HUDEP-2 (cell line): ENCODE results near the gene RET.

Experiments
- DNase-seq, 76 experiments: peaks; one replicate each; lab custom pipeline; 2025; ENCODE audit not compliant: unreplicated experiment in 76 of 76; lab: John Stamatoyannopoulos, UW

The RET gene

DNA sequence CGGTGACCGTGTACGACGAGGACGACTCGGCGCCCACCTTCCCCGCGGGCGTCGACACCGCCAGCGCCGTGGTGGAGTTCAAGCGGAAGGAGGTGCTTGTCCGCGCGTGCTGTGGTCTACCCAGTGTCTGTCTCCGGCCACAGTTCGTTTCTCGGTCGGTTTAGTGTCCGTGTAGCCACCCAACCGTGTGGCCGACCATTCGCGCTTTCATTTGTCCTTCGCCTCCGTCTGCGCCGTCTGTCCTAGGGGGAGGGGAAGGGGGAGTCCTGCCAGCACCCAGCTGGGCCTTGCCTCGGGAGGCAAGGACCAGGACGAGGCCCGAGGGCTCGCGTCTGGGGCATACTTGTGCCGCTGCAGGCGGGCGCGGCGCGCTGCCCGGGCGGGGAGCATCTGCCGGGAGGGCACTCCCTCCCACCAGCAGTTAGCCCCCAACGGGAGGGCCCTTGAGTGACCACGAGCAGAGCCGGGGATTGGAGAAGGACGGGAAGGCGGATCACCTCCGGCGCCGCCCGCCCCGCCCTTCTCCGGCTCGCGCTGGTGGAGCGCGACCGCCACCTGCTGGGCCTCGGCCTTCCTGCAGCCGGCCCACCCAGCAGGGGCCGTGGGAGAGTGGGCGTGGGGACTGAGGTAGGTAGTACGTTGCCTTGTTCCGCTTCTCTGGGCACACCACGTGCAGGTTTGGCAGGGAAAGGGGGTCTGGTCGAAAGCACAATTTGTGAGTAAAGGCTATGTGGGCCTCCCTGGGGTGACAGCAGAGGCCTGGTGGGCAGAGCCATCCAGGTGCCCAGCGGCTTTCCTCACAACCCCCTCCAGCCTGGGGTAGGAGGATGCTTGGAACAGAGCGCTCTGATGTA is 28.5 kb downstream of the RET start:
- peak in 53 of 76 experiments; percentile 0 to 67 (median 30) for DNase-seq

DNA sequence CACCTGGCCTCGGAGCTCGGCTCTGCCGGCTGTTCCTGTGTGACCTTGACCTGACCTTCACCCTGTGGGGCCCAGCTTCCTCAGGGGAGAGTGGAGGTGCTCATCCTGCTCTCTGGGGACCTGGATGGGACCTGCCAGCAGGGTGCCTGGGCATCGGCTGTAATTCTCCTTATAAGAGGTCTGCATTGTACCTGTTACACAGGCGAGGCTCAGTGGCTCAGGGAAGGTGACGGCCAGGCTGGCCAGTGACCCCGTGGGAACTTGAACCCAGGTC is 29.0 kb downstream of the RET start:
- DNase-seq: no peak

DNA sequence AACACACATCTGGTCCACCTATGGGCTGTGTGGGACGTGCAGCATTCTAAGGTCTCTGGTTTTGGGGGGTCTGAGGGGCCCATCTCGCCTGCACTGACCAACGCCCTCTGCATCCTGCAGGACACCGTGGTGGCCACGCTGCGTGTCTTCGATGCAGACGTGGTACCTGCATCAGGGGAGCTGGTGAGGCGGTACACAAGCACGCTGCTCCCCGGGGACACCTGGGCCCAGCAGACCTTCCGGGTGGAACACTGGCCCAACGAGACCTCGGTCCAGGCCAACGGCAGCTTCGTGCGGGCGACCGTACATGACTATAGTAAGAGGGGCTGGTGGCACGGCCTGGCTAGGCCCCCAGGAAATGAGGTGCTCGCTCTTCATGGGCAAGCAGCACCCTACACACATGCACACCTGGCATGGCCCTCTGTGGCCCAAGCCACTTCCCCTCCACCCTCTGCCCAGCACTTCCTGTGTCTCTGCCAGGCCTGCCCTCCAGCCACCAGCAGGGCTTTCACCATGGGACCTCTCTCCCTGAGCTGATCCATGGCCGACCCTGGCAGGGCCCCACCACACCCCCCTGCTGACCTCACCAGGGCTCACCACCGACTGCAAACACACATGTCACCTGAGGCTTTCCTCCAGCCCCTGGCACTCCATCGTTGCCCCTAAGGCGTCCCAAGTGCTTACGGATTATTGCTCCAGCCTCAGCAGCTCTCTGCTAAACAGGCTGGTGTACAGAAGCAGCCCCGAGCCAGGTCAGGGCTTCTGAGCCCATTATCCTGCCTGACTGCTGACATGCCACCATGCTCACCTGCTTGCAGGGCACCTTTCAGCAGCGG is 29.6 kb downstream of the RET start:
- DNase-seq: no peak

DNA sequence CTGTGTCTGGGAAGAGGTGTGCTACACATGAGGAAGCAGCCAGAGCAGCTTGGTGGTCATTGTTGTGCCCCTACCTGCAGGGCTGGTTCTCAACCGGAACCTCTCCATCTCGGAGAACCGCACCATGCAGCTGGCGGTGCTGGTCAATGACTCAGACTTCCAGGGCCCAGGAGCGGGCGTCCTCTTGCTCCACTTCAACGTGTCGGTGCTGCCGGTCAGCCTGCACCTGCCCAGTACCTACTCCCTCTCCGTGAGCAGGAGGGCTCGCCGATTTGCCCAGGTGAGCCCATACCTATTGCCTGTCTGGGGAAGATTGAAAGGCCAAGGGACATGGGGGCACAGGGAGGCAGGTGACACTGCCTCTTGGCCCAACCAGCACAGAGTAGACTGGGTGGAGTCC is 32.1 kb downstream of the RET start:
- DNase-seq: no peak

DNA sequence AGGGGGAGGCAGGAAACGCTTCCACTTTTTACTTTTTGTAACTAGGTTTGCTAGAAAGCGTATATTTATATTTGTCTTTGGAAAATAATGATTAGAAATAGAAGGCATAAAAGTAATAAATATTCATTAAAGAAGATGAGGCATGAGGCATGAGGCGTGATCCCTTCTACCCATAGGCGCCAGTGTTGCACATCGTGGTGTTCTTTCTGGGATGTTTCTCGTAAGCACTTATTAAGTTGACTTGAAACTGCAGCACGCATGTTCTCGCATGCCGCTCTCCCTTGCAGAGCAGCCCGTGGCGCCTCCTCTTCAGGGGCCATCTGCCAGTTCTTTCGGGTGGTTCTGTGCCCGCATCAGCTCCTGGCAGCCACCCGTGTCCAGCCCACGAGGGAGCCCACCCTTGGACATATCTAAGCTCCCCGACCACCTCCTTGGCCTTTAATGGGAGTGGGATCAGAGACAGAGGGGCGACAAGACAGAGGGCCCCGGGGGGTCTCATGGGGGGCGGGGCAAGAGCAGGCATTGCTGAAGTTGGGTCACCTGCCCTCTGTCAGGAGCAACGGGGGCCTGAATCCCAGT is 32.9 kb downstream of the RET start:
- no peak for DNase-seq

DNA sequence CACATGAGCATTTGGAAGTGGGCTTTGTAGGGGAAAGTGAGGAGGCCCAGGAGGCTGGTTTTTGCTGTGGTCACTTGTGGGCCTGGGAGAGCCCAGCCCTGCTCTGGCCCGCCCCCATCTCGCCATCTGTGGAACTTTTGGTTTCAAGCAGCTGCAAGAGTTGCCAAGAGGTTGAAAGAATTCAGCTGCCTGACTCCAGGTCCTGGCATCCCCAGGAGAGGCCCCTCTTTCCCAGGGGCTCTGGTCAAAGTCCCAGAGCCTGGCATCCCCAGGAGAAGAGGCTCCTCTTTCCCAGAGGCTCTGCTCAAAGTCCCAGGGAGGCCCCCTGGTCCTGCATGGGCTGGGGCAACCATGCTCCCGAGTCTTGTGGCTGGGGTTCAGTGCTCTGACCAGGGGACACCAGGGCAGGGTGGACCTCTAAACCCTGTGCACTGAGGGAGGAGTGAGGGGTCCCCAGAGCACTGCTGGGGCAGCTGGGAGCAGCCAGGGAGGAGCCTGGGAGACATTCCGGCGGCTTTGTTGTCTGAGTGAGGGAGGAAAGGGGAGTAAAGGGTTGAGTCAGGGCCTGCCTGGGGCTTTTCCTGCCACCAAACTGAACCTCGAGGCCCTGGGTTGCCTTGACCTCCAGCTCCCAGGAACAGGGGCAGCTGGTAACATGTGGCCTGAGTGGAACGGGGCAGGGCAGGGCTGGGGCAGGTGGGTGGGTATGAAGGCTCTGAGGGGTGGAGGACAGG is 33.6 kb downstream of the RET start:
- no peak for DNase-seq

DNA sequence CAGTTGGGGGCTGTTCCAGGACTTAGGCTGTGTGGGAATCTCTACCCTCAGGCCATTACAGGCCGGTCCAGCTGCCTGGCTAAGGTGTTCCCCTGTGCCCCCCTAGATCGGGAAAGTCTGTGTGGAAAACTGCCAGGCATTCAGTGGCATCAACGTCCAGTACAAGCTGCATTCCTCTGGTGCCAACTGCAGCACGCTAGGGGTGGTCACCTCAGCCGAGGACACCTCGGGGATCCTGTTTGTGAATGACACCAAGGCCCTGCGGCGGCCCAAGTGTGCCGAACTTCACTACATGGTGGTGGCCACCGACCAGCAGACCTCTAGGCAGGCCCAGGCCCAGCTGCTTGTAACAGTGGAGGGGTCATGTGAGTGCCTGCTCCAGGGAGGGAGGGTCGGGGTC is 34.2 kb downstream of the RET start:
- no peak for DNase-seq

DNA sequence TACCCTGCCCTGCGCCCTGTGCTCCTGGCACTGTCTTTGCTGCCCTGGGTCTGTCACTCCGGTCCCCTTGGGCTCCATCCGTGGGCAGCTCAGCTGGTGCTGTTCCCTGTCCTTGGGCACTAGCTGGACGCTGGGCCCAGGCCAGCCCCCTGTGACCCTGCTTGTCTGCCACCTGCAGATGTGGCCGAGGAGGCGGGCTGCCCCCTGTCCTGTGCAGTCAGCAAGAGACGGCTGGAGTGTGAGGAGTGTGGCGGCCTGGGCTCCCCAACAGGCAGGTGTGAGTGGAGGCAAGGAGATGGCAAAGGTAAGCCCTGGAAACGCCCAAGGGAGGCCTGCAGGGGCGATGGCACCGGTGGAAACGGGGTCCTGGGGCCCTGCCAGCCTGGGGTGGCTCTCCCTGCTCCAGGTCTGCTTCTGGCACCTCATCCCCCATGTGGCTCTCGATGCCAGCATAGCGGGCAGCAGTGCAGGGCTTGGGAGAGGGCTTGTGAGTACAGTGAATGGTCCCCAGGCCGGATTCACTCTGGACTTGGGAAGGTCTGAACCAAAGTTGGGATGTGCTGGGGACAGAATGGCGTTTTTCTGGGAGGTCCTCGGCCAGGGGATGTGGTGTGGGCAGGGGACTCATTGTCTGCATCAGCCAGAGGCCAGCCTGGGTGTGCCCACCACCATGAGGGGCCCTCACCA is 35.2 kb downstream of the RET start:
- no peak for DNase-seq

DNA sequence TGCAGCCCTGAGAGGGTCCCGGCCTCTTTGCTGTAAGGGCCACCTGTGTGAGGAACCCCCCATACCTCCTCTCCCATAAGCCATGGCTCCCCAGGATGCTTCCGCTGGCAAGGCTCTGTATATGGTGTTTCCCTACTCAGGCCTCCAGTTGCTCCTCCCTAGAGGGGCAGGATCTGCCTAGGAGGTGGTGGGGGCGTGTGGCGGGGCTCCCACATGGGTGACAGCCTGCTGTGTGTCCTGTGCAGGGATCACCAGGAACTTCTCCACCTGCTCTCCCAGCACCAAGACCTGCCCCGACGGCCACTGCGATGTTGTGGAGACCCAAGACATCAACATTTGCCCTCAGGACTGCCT is 35.7 kb downstream of the RET start:
- no peak for DNase-seq

DNA sequence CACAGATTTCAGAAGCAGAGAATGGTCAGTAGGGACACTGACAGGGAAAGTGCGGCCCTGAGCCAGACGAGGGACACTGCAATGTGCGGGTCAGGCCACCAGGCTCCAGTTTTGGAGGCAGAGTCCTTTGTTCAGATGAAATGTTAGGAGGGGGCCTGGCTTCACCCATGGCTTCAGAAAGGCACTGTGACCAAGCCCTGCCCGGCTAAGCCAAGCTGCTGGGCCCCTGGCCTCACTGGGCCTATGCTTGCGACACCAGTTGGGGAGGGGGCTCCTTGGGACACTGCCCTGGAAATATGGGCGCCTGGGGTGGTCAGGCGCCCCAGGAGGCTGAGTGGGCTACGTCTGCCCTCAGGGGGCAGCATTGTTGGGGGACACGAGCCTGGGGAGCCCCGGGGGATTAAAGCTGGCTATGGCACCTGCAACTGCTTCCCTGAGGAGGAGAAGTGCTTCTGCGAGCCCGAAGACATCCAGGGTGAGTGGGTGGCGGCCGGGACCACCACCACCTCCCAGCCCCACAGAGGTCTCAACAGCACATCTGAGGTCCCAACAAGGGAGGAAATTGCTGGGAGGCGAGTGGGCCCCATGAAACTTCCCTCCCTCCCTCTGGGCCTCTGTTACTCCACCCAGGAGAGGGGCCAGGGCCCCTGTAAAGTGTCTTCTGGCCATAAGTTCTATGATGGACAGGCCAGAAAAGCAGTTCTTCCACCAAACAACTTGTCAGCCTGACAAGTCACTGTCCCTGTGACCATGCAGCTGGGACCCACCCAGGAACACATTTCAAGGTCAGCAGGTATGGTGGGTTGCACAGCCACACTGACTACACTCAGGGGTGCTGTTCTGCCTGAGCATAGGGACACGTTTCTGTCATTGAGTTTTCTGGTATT is 36.6 kb downstream of the RET start:
- DNase-seq: no peak

DNA sequence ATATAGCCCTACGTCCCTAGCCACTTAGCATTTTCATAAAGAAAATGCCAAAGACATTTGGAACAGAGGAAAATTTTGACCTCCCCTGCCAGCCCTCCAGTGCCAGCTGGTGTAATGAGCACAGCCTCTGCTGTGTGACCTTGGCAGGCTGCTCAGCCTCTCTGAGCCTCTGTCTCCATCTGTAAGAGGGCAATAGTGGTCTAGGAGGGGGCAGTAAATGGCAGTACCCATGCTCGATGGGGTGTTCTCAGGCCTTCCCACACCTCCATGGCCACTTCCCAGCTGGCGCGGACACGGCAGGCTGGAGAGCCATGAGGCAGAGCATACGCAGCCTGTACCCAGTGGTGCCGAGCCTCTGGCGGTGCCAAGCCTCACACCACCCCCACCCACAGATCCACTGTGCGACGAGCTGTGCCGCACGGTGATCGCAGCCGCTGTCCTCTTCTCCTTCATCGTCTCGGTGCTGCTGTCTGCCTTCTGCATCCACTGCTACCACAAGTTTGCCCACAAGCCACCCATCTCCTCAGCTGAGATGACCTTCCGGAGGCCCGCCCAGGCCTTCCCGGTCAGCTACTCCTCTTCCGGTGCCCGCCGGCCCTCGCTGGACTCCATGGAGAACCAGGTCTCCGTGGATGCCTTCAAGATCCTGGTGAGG is 37.3 kb downstream of the RET start:
- no peak for DNase-seq

DNA sequence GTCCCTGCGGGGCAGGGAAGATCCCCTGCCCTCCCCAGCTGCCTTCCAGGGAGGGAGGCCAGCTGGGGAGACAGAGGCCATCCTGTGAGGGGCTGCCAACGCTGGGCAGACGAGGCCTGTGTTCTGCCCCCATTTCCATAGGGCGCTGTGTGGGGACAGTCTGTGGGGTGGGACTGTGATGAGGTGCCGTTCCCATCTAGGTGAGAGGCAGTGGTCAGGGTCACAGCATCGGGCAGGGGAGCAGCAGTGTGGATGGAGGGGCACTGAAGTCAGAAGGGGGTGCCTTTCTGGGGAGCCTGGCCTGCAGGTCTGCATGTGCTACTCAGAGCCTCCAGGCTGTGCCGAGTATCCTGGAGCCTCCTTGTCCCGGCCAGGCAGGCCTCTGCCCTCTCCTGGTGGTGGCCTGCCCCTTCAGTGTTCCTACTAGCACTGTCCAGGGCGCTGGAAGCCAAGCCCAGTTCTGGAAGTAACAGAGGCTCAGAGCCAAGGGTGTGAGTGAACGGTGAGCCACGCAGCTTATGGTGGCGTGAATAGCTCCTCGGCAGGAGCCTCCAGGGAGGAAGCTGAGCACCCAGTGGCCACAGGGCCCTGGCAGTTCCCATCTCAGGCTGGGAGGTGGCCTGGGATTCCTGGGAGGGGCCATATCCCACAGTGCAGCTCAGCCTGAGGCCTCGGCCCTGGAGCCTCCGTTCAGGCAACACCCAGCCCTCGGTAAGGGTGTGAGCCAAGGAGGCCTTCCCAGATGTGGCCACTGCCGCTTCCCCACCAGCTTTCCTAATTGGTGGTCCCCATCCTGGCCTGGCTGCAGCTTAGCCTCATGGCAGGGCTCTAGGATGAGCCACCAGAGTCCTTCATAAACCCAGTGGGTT is 38.1 kb downstream of the RET start:
- DNase-seq: no peak

DNA sequence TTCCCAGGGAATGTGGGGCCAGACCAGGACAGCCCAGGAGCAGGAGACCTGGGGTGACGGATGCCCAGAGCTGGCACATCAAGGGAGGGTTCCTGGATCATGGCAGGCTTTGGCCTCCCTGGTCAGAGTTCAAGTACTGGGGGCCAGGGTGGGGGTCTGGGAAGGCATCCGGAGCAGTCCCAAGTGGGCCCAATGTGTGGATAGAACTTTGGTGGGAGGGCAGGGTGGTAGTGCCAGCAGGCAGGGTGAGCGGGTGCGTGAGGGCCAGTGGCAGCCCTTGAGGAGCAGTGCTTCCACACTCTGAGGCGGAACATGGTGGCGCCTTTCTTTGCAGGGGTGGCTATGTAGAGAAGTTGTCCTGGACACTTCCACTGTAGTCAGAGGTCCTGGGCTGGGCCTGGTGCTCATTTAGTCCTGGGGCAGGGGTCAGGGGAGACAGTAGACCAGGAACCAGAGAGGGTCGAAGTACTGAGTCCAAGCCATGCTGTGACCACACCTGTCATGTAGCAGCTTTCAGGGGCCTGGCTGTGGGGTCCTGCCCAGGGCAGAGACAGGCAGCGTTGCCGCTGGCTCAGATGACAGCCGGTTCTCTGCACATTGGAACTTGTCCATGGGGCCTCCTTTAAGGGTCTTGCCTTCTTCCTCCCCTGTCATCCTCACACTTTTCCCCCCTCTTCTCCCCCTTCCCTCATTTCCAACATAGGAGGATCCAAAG is 39.2 kb downstream of the RET start:
- no peak for DNase-seq

DNA sequence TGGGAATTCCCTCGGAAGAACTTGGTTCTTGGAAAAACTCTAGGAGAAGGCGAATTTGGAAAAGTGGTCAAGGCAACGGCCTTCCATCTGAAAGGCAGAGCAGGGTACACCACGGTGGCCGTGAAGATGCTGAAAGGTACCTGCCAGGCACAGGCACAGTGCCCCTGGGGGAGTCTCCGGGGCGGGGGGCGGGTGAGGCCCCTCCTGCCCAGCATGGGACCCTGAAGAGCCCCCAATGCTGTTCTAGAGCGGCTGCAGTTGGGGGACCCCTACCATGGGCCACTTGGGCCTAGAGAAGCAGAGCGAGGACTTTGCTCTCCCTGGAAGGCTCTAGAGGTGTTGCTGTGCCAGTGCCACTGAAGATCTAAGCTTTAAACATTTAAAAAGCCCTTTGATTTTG is 39.7 kb downstream of the RET start:
- no peak for DNase-seq

DNA sequence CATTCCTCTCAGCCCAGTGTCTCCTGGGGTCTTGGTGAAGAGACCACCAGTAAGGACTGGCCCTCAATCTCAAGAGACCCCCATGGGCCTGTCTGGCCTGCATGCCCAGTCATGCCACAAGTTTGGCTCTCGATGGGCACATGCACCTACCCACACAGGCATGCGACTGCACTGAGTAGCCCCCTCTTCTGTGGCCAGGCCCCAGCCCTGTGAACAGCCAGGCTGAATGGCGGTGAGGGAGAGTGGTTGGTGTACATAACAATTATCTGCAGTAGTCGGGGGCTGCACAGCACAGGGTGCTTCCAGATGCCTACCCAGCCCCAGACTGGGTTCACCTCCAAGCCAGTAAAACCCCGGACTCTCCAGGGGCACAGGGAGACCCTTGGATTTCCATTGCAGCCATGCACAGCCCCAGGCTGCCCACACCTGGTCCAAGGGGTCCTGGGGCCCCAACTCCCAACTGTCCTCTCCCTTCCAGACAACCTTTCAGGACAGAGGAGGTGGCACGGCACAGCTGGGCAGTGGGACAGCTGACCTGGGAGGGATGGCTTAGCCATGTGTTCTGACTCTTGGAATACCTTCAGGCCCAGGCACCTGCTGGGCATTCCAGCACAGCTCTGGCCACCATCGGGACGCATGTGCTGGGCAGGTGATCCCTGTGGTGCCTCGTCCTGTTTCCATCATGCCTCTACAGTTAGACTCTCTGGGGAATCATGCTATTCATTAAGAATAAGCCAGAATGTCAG is 40.3 kb downstream of the RET start:
- no peak for DNase-seq

DNA sequence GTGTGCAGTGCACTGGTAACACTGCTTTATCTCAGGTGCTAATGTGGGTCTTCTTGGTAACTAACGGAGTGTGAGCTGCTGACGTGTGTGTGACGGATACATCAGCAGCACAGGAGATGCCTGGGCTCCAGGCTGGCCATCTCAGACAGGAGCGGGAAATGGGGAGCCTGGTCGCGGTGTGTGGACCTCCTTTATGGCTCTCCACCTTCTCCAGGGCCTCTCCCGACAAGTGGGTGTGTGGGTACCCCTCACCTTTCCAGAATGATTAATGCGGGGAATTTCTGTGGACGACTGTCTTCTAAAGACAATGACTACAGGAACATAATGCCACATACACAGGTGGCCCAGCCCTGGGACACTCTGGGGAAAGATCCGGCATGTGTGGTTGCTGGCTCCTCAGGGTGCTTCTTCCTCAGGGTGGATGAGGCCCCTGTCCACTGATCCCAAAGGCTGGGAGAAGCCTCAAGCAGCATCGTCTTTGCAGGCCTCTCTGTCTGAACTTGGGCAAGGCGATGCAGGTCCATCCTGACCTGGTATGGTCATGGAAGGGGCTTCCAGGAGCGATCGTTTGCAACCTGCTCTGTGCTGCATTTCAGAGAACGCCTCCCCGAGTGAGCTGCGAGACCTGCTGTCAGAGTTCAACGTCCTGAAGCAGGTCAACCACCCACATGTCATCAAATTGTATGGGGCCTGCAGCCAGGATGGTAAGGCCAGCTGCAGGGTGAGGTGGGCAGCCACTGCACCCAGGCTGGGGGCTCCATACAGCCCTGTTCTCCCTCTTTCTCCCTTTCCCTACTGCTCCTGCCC is 41.1 kb downstream of the RET start:
- no peak for DNase-seq
